Stimulated activated CD8-positive, alpha-beta memory T cell treated with anti-CD3 and anti-CD28 coated beads, Interleukin-7, amount 100 ng/mL, for 1 hour (primary cell): Measurements from ENCODE around the gene MFN2.

Experiments
- DNase-seq, 2 donors: peaks; one replicate each; pipeline ENCODE4 v3.0.0-alpha.2; 2020; ENCODE audit warnings: low read depth in 2 of 2

Gene MFN2

DNA sequence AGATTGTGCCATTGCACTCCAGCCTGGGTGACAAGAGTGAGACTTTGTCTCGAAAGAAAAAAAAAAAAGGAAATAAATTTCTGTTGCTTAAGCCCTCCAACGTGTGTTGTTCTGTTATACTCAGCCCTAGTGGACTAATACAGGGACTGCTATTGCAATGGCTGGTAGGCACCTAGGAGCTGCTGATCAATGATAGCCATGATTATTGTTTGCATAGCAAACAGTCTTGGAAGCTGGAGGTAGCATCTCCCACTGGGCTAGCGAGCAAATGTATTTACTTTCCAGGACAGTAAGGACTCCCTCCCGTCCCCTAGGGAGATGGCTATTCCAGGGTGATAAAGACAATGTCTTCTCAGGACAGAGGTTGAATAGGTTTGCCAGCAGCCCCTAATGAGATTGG lies 69.4 kb downstream of the MFN2 start:
- no peak for DNase-seq

DNA sequence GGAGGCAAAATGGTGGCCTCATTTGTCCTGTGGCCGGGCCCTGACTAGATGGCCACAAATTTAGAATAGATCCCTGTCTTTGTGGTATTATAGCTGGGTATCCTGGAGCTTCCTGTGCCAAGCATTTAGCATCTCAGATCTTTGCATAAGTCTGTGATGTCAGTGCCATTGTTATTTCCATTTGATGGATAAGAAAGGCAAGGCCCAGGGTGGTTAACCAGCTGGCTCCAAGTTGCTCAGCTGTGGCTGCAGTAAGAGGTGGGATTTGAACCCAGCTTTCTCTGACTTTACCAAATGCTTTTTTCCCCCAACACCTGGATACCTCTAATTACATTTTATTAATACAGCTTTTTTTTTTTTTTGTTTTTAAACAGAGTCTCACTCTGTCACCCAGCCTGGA lies 71.1 kb downstream of the MFN2 start:
- DNase-seq: no peak

DNA sequence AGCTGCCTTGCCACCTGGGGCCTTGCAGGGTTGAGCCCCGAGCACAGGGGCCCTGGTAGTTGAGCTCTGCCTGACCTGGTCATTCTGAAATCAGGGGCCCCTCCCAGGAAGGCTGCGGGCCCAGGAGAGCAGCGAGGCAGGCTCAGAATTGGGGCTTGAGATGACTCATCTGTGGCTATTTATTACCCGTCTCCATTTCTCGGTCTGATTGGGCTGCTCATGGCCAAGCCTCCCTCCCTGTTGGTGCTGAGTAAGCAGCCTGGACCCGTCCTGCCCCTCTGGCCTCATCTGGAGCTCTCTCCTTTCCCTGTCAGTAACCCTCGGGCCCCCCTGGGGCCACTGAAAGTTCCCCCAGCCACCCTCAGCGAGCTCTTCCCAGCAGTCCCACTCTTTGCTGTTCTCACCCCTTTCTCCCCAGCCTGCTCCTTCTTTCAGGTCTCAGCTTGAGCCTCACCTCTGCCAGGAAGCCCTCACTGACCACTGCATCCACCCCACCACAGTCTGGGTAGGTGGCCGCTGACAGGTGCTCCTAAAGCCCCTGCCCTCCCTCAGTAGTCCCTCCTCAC lies 71.8 kb downstream of the MFN2 start:
- DNase-seq: no peak

DNA sequence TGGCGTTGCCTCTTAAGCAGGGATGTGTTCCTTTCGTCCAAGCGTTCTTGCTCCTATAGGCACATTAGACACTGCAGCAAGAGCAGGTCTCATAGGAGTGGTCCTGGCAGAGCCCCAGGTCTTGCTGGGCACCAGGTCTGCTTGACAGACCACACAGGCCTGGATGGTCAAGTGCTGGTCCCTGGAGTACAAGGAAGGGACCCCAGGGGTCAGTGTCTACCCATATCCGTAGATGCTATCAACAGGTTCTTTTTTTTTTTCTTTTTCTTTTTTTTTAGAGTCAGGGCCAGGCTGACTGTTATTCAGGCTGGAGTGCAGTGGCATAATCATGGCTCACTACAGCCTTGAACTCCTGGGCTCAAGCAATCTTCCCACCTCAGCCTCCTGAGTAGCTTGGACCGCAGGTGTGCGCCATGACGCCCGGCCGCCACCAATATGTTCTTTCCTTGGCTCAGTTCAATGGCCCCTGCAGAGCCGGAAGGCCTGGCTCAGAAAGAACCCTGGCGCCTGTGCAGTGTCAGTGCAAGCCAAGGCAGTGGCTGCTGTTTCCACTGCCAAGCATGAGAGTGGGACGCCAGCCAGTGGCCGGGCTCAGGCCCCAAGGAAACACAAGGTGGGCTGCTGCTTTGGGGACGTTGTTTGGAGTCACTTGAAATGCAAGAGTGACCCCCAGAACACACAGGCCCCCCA lies 72.9 kb downstream of the MFN2 start:
- DNase-seq: no peak

DNA sequence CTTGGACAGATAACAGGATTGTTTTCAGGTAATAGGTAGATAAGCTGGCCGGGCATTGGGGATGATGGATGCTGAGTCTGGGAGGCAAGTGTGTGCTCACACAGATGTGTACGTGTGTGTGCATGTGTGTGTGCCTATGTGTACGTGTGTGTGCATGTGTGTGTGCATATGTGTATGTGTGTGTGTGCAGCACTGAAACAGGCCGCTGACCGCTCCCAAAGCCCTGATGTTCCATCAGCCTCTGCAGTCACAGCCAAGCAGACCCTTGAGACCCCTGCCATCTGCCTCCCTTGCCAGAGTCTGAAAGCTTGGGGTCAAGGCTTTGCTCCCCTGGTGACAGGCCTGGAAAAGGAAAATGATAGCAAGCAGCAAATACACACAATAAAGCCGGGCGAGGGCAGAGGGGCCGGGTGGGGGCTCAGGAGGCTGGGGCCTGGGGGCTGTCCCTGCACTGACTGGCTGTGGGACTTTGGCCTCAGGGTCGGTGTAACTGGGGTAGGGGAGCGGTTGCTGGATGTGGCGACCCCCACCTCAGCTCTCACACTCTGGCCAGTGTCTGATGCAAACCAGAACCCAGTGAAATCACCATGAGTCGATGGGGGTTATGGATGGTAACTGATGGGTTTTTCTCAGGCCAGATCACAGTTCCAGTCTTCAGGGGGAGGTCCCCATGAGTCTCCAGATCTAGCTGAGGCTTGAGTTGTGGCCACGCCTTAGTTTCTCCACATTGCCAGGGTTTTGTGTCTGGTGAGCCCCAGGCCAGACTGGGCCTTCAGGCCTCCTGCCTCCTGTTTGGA lies 73.7 kb downstream of the MFN2 start:
- no peak for DNase-seq

DNA sequence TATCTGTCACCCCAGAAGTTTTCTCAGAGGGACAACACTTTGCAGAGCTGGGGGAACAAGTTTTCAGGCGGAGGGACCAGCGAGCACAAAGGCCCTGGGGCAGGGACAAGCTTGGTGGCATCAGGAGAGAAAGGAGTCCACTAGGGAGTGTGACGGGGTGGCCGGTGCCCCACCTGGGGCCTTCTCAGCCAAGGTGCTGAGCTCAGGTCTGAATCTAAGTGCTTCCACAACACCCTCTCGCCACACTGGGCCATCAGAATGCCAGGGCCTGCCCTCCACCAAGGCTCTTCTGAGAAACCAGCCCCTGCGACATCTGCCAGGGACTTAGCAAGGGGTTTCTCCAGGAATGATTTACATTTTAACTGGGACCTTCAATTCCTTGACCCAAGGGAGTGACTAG lies 75.0 kb downstream of the MFN2 start:
- DNase-seq: no peak

DNA sequence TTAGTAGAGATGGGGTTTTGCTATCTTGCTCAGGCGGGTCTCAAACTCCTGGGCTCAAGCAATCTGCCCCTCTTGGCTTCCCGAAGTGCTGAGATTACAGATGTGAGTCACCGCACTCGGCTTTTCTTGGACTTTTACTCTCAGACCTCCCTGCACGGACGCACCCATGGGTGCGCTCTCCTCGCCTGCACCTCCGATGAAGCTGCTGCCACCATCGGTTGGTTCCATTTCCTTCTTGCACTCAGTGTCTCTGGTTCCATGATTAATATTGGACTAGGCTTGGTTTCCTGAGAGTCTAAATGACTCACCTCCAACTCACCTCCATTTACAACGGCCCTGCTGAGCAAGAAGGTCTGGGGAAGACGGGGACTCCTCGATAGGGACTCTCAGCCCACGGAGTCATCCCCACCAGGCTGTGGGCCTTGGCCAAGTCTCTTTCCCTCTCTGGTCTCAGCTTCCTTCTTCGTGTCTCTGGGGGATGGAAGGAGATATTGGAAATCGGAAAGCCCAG lies 76.1 kb downstream of the MFN2 start:
- DNase-seq: no peak

DNA sequence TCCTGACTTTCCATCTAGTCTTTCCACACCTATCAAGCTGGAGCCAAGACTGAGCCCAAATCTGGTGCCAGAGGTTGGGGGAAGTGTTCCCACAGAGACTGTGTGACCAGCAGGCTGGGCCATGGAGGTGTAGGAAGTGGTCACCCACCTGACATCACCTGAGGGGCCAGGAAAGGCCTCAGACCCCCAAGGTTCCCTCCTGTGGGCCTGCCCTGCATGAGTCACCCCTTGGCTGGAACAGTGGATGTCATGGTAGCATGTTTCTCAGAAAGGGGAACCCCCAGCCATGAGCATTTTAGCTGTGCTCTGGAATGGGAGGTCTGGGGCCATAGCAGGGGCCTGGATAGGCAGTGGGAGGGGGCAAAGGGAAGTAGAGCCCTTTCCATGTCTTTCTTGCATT lies 77.1 kb downstream of the MFN2 start:
- no peak for DNase-seq

DNA sequence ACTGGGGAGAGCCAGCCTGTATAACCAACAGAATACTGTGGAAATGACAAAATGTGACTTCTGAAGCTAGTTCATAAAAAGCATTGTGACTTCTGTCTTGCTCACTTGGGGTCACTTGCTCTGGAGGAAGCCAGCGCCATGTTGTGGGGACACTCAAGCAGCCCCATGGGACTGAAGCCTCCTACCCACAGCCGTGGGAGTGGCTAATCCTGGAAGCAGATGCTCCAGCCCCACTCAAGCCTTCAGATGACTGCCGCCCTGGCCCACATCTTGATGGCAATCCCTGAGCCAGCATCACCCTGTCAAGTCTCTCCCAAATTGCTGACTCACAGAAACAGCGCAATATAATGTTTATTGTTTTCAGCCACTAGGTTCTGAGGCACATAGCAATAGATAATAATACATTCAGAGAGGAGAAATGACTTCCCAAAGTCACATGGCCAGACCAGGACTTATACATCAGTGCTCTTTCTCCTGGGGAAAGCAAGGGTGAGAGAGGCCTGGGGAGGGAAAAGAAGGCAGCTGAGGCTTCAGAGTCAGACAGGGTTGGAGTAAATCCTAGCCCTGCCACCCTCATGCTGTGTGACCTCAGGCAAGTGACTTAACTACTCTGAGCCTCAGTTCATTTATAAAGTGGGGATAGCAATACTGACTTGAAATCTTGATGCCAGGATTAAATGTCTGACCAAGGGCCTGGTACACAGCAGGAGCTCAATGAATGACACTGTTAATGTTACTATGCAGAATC lies 77.9 kb downstream of the MFN2 start:
- DNase-seq: no peak

DNA sequence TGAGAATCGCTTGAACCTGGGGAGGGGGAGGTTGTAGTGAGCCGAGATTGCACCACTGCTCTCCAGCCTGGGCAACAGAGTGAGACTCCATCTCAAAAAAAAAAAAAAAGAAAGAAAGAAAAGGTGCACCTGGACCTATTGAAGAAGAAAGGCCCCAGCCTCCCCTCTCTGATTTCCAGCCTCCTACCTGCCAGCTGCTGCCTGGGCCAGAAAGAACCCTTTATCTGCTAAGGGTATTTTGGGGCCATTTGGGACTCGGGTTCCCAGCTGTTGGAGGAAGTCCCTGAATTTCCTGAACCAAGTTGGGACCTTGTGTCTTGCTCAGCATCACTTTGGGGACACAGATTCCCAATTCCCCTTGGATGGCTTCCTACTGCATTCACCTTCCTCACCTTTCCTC lies 79.0 kb downstream of the MFN2 start:
- no peak for DNase-seq

DNA sequence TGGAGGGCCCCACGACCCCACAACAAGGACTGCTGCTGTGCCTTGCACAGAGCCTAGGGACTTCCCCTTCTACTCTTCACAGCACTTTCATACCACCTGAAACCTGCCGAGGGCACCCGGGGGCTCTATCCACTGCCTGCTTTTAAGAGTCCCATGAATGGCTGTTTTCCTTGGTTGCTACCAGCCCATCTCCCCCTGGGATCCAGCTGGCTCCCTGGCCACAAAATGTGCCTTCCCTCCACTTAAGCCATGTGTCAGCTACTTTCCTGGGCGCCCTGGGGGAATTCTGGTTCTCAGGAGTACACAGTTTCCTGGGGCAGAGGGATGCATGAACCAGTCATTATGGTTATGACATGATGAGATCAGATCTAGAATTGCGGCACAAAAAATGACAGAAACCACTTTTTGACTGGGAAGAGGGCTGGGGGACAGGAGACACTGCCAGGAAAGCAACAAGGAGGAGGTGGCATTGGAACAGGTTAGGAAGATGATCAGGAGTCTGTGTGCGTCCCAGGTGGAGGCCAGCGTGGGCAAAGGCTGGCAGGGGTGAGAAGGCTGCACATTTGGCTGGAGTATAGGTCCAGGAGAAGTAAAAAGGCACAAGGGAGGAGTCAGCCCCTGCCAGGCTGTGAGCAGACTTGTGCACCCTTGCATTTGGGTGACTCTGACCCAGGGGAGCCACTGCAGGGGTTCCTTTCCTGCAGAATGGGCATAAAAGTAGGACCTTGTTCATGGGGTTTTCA lies 79.6 kb downstream of the MFN2 start:
- no peak for DNase-seq

DNA sequence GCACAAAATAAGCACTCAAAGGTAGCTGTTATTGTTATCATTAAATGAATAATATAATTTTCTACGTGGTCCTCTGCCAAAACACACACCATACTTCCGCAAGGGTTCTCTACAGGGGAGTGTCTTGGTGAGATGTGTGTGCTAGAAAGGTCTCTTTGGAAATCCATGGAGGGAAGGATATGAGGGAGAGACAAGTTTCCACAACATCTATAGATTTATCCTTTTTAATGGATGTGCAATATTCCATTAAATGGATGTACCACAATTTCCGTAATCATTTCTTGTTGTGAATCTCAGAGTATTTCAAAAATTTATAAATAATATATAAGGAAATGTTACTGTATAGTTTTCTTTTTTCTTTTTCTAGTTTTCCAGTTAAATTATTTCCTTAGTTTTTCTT lies 80.3 kb downstream of the MFN2 start:
- DNase-seq: no peak
